A673 (cell line): Measurements from ENCODE around the gene IL11RA. TPM values are rescaled to one million over a fixed set of nuclear protein-coding genes. Genes with fewer than 3 reads are reported as not detected.
A peak's percentile ranks its signal among the peaks of the same experiment; 100 is the strongest.

Source experiments
- Bru-seq: library from RNA; stranded (reverse); fragments of 400-500 nt; gene quantifications from one replicate; lab custom pipeline; 2021; lab: Mats Ljungman, UMichigan
- BruChase-seq, 2 experiments: library from RNA; stranded (reverse); fragments of 400-500 nt; gene quantifications; one replicate each; lab custom pipeline; 2021; lab: Mats Ljungman, UMichigan
- BruUV-seq: library from RNA; stranded (reverse); fragments of 400-500 nt; replicated peaks from 2 replicates; lab custom pipeline; 2021; lab: Mats Ljungman, UMichigan
- CTCF ChIA-PET: fragments of 300-600 bp; sonication (Branson Sonifier 250); formaldehyde crosslinking; loops from one replicate; lab custom pipeline; 2022; ENCODE audit warnings: antibody characterized with exemption; lab: Charles Lee
- POLR2A ChIA-PET: fragments of 300-600 bp; sonication (Branson Sonifier 250); formaldehyde crosslinking; loops from one replicate; lab custom pipeline; 2022; ENCODE audit warnings: antibody characterized with exemption; ENCODE audit not compliant: low non-redundant PET; lab: Charles Lee
- DNase-seq: peaks from one replicate; pipeline ENCODE4 v3.0.0-alpha.2; 2015; ENCODE audit warnings: low spot score
- H3K27ac ChIP-seq: fragments of 200-600 bp; sonication (generic); 2 replicates; pipeline ENCODE4 v1.5.1; 2016; ENCODE audit warnings: mixed run types, low read depth, mild to moderate bottlenecking, mixed read lengths, antibody characterized with exemption, low read length; ENCODE audit not compliant: poor library complexity, severe bottlenecking
- H3K27me3 ChIP-seq: fragments of 200-600 bp; sonication (generic); replicated peaks from 2 replicates; pipeline ENCODE4 v1.6.1; 2017; ENCODE audit warnings: mixed run types, low read depth, mild to moderate bottlenecking, mixed read lengths, antibody characterized with exemption, low read length; ENCODE audit not compliant: insufficient read depth, poor library complexity
- H3K36me3 ChIP-seq: fragments of 200-600 bp; sonication (generic); 2 replicates; pipeline ENCODE4 v1.6.1; 2016; ENCODE audit warnings: mixed run types, mild to moderate bottlenecking, mixed read lengths, antibody characterized with exemption, low read length; ENCODE audit not compliant: insufficient read depth, poor library complexity, severe bottlenecking
- H3K4me1 ChIP-seq: fragments of 200-600 bp; sonication (generic); 2 replicates; pipeline ENCODE4 v1.6.1; 2017; ENCODE audit warnings: mixed run types, mild to moderate bottlenecking, mixed read lengths, antibody characterized with exemption, low read length; ENCODE audit not compliant: insufficient read depth, poor library complexity, severe bottlenecking
- H3K4me3 ChIP-seq: fragments of 200-600 bp; sonication (generic); 2 replicates; pipeline ENCODE4 v1.5.1; 2016; ENCODE audit warnings: low read depth, mixed run types, mild to moderate bottlenecking, mixed read lengths, low read length; ENCODE audit not compliant: poor library complexity, severe bottlenecking
- H3K9me3 ChIP-seq: fragments of 200-600 bp; sonication (generic); 2 replicates; pipeline ENCODE4 v1.6.1; 2016; ENCODE audit warnings: mixed run types, low read depth, mild to moderate bottlenecking, mixed read lengths, antibody characterized with exemption, low read length; ENCODE audit not compliant: poor library complexity, severe bottlenecking
- EZH2 ChIP-seq: fragments of 200-600 bp; sonication (generic); IDR thresholded peaks from 2 replicates; pipeline ENCODE4 v1.6.1; 2017; ENCODE audit warnings: borderline replicate concordance, low read depth, mild to moderate bottlenecking, mixed read lengths, antibody characterized with exemption, low read length; ENCODE audit not compliant: poor library complexity, severe bottlenecking
- intact Hi-C: fragments of 100-400 bp; cut with micrococcal nuclease; formaldehyde crosslinking; loops from one replicate; pipeline ENCODE4 v1.10.0; 2022; ENCODE audit not compliant: unreplicated experiment
- long read RNA-seq: library from polyadenylated mRNA; stranded (forward); transcript quantifications from one replicate; pipeline ENCODE4 v2.0.0, GENCODE V29; 2022
- total RNA-seq: library from RNA; stranded (reverse); gene quantifications from 2 replicates; pipeline ENCODE4 v1.2.3, GENCODE V29; 2021
- TF ChIP-seq, protein P1 (sequence below): fragments of 300-800, 200-600 bp; sonication (generic); conservative IDR thresholded peaks from 2 replicates; pipeline ENCODE4 v1.5.1; 2017; ENCODE audit warnings: low read depth, mild to moderate bottlenecking, antibody characterized with exemption, low read length, moderate library complexity, mixed read lengths

The IL11RA gene
- total RNA-seq (5.6 and 12.1 TPM in 2 replicates), Bru-seq, nascent RNA (percentile 46 among the genes with signal in this experiment), BruChase-seq, experiment 1, labeled RNA remaining after a 2-hour chase (percentile 50 among the genes with signal in this experiment), BruChase-seq, experiment 2, labeled RNA remaining after a 6-hour chase (percentile 60 among the genes with signal in this experiment)
- long read RNA-seq, partial matches to known transcripts: 4 of 11 reads
- long read RNA-seq, other reads (novel, unspliced or antisense): 3 of 11 reads

DNA sequence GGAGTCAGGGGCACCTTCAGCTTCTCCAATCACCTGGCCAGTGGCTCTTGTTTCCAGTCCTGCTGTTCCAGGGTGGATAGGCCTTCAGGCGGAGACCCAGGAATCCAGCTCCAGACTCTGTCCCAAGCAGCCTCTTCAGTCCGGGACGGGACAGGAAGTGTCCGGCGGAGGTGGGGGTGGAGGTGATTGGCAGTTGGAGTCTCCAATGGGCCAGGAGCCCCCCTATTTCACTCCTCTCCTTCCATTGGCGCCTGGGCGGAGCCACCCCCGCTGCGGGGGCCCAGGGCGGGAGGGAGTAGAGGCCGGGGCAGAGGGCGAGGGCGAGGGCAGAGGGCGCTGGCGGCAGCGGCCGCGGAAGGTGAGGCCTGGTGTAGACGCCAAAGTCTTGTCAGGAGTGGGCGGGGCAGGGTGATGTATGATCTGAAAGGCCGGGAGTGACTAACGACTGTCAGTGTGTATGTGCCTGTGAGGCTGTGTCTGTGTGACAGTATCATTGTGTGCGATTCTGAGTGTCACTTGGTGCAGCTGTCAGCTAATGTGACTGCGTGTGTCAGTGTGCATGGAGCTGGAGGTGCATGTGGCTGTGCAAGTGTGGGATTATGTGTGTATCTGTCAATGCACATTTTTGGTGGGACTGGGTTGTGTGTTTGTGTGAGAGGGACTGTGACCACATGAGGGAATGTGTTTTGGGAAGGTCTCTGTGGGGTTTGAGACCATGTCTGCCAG is at the start of gene IL11RA:
TSS of gene IL11RA (plus strand) at position 310 of the 726 bp plus-strand sequence. CDS start 3,033 bp downstream, outside the sequence.
- H3K9me3 ChIP-seq: no peaks in the 10 kb centered on the region
- H3K27me3 ChIP-seq: no peaks in the 10 kb centered on the region
- H3K4me3 ChIP-seq: no peak within 1 kb of the TSS
- intact Hi-C loops: no loop called here
- H3K36me3 ChIP-seq: peaks cover 17% of the 10 kb centered on the region
- POLR2A ChIA-PET: no interaction called here
- H3K27ac ChIP-seq: peak within 1 kb of the TSS; percentile 74
- CTCF ChIA-PET: no interaction called here
- BruUV-seq: no TSS peak
- TF ChIP-seq, protein P1, sequence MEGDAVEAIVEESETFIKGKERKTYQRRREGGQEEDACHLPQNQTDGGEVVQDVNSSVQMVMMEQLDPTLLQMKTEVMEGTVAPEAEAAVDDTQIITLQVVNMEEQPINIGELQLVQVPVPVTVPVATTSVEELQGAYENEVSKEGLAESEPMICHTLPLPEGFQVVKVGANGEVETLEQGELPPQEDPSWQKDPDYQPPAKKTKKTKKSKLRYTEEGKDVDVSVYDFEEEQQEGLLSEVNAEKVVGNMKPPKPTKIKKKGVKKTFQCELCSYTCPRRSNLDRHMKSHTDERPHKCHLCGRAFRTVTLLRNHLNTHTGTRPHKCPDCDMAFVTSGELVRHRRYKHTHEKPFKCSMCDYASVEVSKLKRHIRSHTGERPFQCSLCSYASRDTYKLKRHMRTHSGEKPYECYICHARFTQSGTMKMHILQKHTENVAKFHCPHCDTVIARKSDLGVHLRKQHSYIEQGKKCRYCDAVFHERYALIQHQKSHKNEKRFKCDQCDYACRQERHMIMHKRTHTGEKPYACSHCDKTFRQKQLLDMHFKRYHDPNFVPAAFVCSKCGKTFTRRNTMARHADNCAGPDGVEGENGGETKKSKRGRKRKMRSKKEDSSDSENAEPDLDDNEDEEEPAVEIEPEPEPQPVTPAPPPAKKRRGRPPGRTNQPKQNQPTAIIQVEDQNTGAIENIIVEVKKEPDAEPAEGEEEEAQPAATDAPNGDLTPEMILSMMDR: no peak
- no peak for TF ChIP-seq EZH2
- DNase-seq: no peak
- H3K4me1 ChIP-seq: peaks cover 29% of the 10 kb centered on the region

DNA sequence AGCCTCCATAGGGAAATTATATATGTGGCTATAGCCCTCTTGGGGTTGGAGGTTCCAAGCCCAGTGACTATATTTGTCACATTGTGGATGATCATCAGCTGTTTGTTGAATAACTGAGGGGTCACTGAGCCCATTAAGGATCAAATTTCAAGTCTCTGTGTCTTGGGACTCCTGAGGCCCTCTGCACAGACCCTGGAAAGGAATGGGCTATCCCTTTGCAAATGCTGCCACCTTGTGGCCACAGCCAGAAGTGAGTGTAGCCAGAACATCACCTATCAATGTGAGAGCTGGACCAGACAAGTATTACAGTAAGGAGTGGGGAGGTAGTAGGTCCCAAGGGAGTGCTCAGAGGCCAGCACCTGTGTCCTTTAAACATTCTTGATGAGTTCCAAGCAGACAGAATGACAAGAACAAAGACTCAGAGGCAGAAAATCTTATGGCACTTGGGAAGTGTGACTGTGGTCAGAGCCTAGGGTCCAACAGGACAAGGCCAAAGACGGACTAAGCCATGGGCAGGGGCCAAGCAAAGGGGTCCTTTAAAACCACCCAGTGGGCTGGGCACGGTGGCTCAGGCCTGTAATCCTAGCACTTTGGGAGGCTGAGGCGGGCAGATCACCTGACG is 48.3 kb upstream of the IL11RA start:
- no peak for TF ChIP-seq EZH2
- TF ChIP-seq, protein P1: peak; percentile 96
- CTCF ChIA-PET: interaction anchor here (0.5 to 2.1 kb wide), 16 partner anchors 8 to 1453 kb away, joined by 3 to 17 read pairs (median 4); partner anchors contain the start of gene MYORG
- DNase-seq: peak; percentile 88
- no peaks in the 10 kb centered on the region for H3K4me1 ChIP-seq
- POLR2A ChIA-PET: no interaction called here
- BruUV-seq: no TSS peak
- intact Hi-C loops: loop anchor here (5.0 kb wide), 1 partner anchor 101 kb away; no protein-coding TSS in a partner anchor
- H3K36me3 ChIP-seq: no peaks in the 10 kb centered on the region
- H3K27ac ChIP-seq: no peak overlapping the region
- H3K4me3 ChIP-seq: no peak overlapping the region
- H3K9me3 ChIP-seq: no peaks in the 10 kb centered on the region
- no peaks in the 10 kb centered on the region for H3K27me3 ChIP-seq

DNA sequence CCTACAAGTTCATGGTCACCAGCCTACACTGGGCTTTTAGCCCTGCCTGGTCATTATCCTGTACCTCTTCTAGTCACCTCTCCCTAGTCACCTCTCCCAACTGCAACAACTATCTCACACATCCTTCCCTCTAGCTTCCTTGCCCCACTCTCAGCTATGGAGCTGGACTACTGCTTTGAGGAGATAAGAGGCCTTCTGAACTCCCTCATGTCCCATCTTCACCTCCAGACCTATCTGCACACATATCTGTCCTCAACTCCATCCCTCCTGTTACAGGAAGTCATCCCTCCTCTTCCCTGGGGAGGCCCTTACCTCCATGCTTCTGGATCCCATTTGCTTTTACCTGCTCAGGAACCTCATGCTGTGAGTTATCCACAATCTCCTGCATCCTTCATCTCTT is 45.8 kb upstream of the IL11RA start:
- TF ChIP-seq EZH2: no peak
- TF ChIP-seq, protein P1: no peak
- CTCF ChIA-PET: no interaction called here
- POLR2A ChIA-PET: no interaction called here

More for the DNA sequence above, 45.8 kb upstream of the IL11RA start:
- H3K4me3 ChIP-seq: no peak overlapping the region
- DNase-seq: no peak
- no peaks in the 10 kb centered on the region for H3K27me3 ChIP-seq
- no peaks in the 10 kb centered on the region for H3K4me1 ChIP-seq
- BruUV-seq: no TSS peak
- peaks cover 3% of the 10 kb centered on the region for H3K36me3 ChIP-seq
- no peaks in the 10 kb centered on the region for H3K9me3 ChIP-seq
- no peak overlapping the region for H3K27ac ChIP-seq
- intact Hi-C loops: no loop called here
